ENCODE measurements around the gene NAGLU. TPM values are rescaled to one million over a fixed set of nuclear protein-coding genes. Genes with fewer than 3 reads are reported as not detected.

Gene NAGLU
- total and polyA plus RNA-seq, 2 of the 13 experiments (the other 11 are each of a cell fraction or from before 2014, with no cell fraction given) = 28.2 to 40.1 TPM

DNA sequence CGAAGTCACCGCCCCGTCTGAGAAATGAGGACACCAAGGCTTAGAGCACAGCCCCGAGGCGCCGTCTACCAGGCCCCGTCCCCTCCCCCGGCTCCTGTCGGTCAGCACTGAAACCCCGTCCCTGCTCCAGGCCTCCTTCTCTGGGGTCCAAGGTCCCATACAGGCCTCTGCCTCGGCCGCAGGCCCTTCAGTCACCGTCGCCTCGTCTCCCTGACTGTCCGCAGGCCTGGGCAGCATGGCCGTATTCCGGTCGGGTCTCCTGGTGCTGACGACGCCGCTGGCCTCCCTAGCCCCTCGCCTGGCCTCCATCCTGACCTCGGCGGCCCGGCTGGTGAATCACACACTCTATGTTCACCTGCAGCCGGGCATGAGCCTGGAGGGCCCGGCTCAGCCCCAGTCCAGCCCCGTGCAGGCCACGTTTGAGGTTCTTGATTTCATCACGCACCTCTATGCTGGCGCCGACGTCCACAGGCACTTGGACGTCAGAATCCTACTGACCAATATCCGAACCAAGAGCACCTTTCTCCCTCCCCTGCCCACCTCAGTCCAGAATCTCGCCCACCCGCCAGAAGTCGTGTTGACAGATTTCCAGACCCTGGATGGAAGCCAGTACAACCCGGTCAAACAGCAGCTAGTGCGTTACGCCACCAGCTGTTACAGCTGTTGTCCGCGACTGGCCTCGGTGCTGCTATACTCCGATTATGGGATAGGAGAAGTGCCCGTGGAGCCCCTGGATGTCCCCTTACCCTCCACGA lies 26.5 kb downstream of the NAGLU start (continued):
- TF ChIP-seq ZNF484 (CRISPR knock-in tag; IDR thresholded peaks at IDR 0.05; ENCODE audit: borderline replicate concordance, low read depth) = no peak
- TF ChIP-seq, protein P1, sequence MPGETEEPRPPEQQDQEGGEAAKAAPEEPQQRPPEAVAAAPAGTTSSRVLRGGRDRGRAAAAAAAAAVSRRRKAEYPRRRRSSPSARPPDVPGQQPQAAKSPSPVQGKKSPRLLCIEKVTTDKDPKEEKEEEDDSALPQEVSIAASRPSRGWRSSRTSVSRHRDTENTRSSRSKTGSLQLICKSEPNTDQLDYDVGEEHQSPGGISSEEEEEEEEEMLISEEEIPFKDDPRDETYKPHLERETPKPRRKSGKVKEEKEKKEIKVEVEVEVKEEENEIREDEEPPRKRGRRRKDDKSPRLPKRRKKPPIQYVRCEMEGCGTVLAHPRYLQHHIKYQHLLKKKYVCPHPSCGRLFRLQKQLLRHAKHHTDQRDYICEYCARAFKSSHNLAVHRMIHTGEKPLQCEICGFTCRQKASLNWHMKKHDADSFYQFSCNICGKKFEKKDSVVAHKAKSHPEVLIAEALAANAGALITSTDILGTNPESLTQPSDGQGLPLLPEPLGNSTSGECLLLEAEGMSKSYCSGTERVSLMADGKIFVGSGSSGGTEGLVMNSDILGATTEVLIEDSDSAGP (CRISPR knock-in tag; IDR thresholded peaks at IDR 0.05; ENCODE audit: borderline replicate concordance) = no peak; the same call in 1 of the 2 replicates
- TF ChIP-seq PRPF4 (IDR thresholded peaks at IDR 0.05; ENCODE audit: low read depth, low read length, poor library complexity, severe bottlenecking) = no peak
- TF ChIP-seq AHR (CRISPR knock-in tag; IDR thresholded peaks at IDR 0.05) = peak; percentile 81; the same call in 1 of the 2 replicates
- no peak for TF ChIP-seq CHD4 (IDR thresholded peaks at IDR 0.05; ENCODE audit: borderline replicate concordance, low read length)
- no peak for TF ChIP-seq MTA3 (CRISPR knock-in tag; IDR thresholded peaks at IDR 0.05)
- no peak for TF ChIP-seq PAWR (CRISPR knock-in tag; IDR thresholded peaks at IDR 0.05; ENCODE audit: borderline replicate concordance)
- no peak for TF ChIP-seq ZNF776 (CRISPR knock-in tag; IDR thresholded peaks at IDR 0.05)
- TF ChIP-seq DNMT1 (CRISPR knock-in tag; IDR thresholded peaks at IDR 0.05) = 0 out of 2 replicates have a peak, but pooled peaks have one; percentile 34
- TF ChIP-seq ARHGAP35 (CRISPR knock-in tag; IDR thresholded peaks at IDR 0.05; ENCODE audit: borderline replicate concordance) = no peak
- no peak for TF ChIP-seq JDP2 (CRISPR knock-in tag; IDR thresholded peaks at IDR 0.05; ENCODE audit: borderline replicate concordance)
- TF ChIP-seq AGO1 (IDR thresholded peaks at IDR 0.05; ENCODE audit: low read depth, low read length, poor library complexity, severe bottlenecking) = peak; percentile 73
- peak; percentile 57; the same call in 1 of the 2 replicates for TF ChIP-seq MXD3 (CRISPR knock-in tag; IDR thresholded peaks at IDR 0.05)

Data from HepG2 (cell line).